Keratinocyte (primary cell): ENCODE measurements around the gene GAMT. TPM values are rescaled to one million over a fixed set of nuclear protein-coding genes. Genes with fewer than 3 reads are reported as not detected.

Experiments
- DNase-seq: peaks from one replicate; pipeline ENCODE4 v3.0.0-alpha.2; 2011; ENCODE audit warnings: low read depth, missing footprints, low spot score
- FAIRE-seq: peaks from 2 replicates; lab custom pipeline; 2011; peaks lifted over from hg19 to GRCh38; lab: Jason Lieb, UNC
- H2AFZ ChIP-seq: 2 replicates; pipeline ENCODE4 v1.6.0; 2012; ENCODE audit warnings: low read length, control low read depth, inconsistent platforms; ENCODE audit not compliant: control insufficient read depth
- H3K27ac ChIP-seq: 2 replicates; pipeline ENCODE4 v1.5.1; 2011; ENCODE audit warnings: low read length; ENCODE audit not compliant: control insufficient read depth, insufficient read depth
- H3K27me3 ChIP-seq: 3 replicates; pipeline ENCODE4 v1.6.0; 2011; ENCODE audit warnings: low read length; ENCODE audit not compliant: control insufficient read depth, insufficient read depth; ENCODE audit errors: extremely low read depth
- H3K36me3 ChIP-seq, 2 experiments: 2 replicates in 1 of 2; 3 replicates in 1 of 2; pipeline ENCODE4 v1.5.1; 2011; ENCODE audit warnings: low read length in 2 of 2, mild to moderate bottlenecking in 1 of 2; ENCODE audit not compliant: control insufficient read depth in 2 of 2, insufficient read depth in 2 of 2; ENCODE audit errors: extremely low read depth in 1 of 2
- H3K4me1 ChIP-seq: 3 replicates; pipeline ENCODE4 v1.5.1; 2011; ENCODE audit warnings: low read length; ENCODE audit not compliant: control insufficient read depth, insufficient read depth; ENCODE audit errors: extremely low read depth
- H3K4me2 ChIP-seq: 3 replicates; pipeline ENCODE4 v1.6.0; 2011; ENCODE audit warnings: low read depth, low read length; ENCODE audit not compliant: control insufficient read depth, insufficient read depth; ENCODE audit errors: extremely low read depth
- H3K4me3 ChIP-seq, 3 experiments: fragments of 200-600 bp in 1 of 3; sonication (generic) in 1 of 3; 2 replicates in 2 of 3; 3 replicates in 1 of 3; pipeline ENCODE4 v1.5.1; 2011 to 2016; ENCODE audit warnings: low read length in 3 of 3, mild to moderate bottlenecking in 3 of 3, control low read depth in 2 of 3, inconsistent platforms in 1 of 3, low read depth in 1 of 3, mixed read lengths in 1 of 3, mixed run types in 1 of 3, moderate library complexity in 1 of 3; ENCODE audit not compliant: control insufficient read depth in 2 of 3, insufficient read depth in 2 of 3; ENCODE audit errors: extremely low read depth in 1 of 3
- H3K79me2 ChIP-seq: 2 replicates; pipeline ENCODE4 v1.6.0; 2012; ENCODE audit warnings: low read length; ENCODE audit not compliant: control insufficient read depth, insufficient read depth
- H3K9ac ChIP-seq: 3 replicates; pipeline ENCODE4 v1.6.0; 2011; ENCODE audit warnings: low read length; ENCODE audit not compliant: control insufficient read depth, insufficient read depth; ENCODE audit errors: extremely low read depth
- H3K9me1 ChIP-seq: 3 replicates; pipeline ENCODE4 v1.6.0; 2011; ENCODE audit warnings: low read length; ENCODE audit not compliant: control insufficient read depth, insufficient read depth; ENCODE audit errors: extremely low read depth
- H3K9me3 ChIP-seq: 2 replicates; pipeline ENCODE4 v1.5.1; 2012; ENCODE audit warnings: low read depth, low read length; ENCODE audit not compliant: control insufficient read depth
- H4K20me1 ChIP-seq: 3 replicates; pipeline ENCODE4 v1.6.0; 2011; ENCODE audit warnings: low read length; ENCODE audit not compliant: control insufficient read depth, insufficient read depth; ENCODE audit errors: extremely low read depth
- CTCF ChIP-seq, 3 experiments: IDR thresholded peaks in 1 of 3; conservative IDR thresholded peaks in 1 of 3; optimal IDR thresholded peaks in 1 of 3; 2 replicates in 2 of 3; 3 replicates in 1 of 3; pipeline versions ENCODE3 to v1.5.1; 2011; ENCODE audit warnings: low read length in 3 of 3, mild to moderate bottlenecking in 3 of 3, moderate library complexity in 2 of 3, control low read depth in 1 of 3, inconsistent platforms in 1 of 3; ENCODE audit not compliant: insufficient read depth in 2 of 3; ENCODE audit errors: extremely low read depth in 1 of 3
- EZH2 ChIP-seq: IDR thresholded peaks from one replicate; pipeline ENCODE4 v1.6.1; 2012; ENCODE audit warnings: inconsistent platforms, mild to moderate bottlenecking, low read length, moderate library complexity
- dilution Hi-C: fragments of 300-500 bp; cut with MboI; formaldehyde crosslinking; loops from one replicate; pipeline ENCODE4 v1.7.0; 2020; ENCODE audit warnings: low sequenced_read_pairs; ENCODE audit not compliant: extremely low pct_ligation_motif_present
- polyA plus RNA-seq, 5 experiments: library from polyadenylated mRNA; depleted of rRNA in 3 of 5; stranded (reverse) in 3 of 5; stranded (forward) in 1 of 5; unstranded in 1 of 5; fragments of >200 nt; gene quantifications; 1 replicate in 1 of 5; 2 replicates in 3 of 5; 3 replicates in 1 of 5; pipeline versions ENCODE4 v1.2.1 to v1.2.3, GENCODE V29; 2011 to 2012; ENCODE audit warnings: missing spikeins in 2 of 5, low read depth in 1 of 5, low replicate concordance in 1 of 5

GAMT gene
- polyA plus RNA-seq, 1 donor (not counting 4 experiments of a cell fraction or from before 2014, with no cell fraction given): 5.7 TPM

DNA sequence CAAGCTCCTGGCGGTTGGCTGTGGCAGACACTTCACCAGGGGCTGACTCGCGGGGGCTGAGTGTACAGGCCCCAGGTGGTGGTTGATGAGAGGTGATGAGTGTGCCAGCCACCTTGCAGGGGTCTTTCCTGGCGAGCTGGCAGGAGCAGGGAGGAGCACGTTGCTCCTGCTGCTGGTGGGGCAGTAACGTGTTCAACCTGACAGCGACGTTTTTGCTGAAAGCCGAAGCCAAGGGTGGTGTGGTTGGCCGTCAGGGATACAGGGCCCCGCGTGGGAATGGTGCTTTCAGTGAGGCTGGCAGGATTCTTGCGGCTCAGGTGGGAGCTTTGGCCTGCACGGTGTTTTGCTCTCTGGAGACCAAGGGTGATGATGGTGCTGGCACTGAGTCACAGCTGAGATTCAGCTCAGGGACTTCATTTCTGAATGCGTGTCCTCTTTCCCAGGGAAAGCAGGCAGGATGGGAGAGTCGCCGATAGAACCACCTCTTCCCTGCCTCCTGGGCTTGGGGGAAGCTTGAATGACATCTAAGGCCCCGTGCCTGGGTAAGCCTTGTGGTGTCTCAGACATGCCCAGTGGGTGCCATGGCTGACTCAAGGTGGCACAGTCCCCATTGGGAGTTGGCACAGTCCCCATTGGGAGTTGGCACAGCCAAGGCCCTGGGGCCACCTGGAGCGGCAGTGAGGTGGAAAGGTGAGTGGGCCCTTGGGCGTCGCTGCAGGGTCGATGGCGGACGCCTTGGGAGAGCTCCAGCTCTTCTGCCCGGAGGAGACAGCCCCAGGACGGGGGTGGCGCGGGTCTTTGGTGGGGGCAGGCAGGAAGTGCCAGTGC lies 14.9 kb upstream of the GAMT start:
- dilution Hi-C loops: no loop called here
- TF ChIP-seq CTCF (optimal IDR thresholded peaks at IDR 0.05 in 1 of 3, IDR thresholded peaks at IDR 0.05 in 1 of 3, conservative IDR thresholded peaks at IDR 0.05 in 1 of 3; ENCODE audit: extremely low read depth in 1 of 3, insufficient read depth in 2 of 3, low read length in 3 of 3) (no peak), EZH2 (no peak)
- Histone ChIP-seq H3K79me2 (peaks cover 92% of the 10 kb centered on the region), H3K9me1 (peaks cover 2% of the 10 kb centered on the region), H3K4me3 (peak overlapping the region in 2 of 3 experiments; percentile 11 to 16), H3K27me3 (no peaks in the 10 kb centered on the region), H2AFZ (no peak overlapping the region), H3K36me3 (peaks cover 30 to 44% of the 10 kb centered on the region in 2 experiments), H4K20me1 (peaks cover 69% of the 10 kb centered on the region), H3K4me2 (peak overlapping the region; percentile 90), H3K27ac (peak overlapping the region; percentile 88), H3K4me1 (peaks cover 34% of the 10 kb centered on the region), H3K9me3 (no peaks in the 10 kb centered on the region), H3K9ac (peak overlapping the region; percentile 74)
- DNase-seq: no peak
- FAIRE-seq: peak; percentile 68

GRCh38 chr19:1412995-1413800 lies 11.9 kb upstream of the GAMT start:
- DNase-seq (no peak), FAIRE-seq (no peak)
- Histone ChIP-seq H3K27ac (no peak overlapping the region), H3K4me1 (peaks cover 55% of the 10 kb centered on the region), H3K4me2 (no peak overlapping the region), H3K36me3 (peaks cover 13 to 33% of the 10 kb centered on the region in 2 experiments), H2AFZ (no peak overlapping the region), H3K4me3 (no peak overlapping the region), H3K9ac (no peak overlapping the region), H3K9me1 (peaks cover 4% of the 10 kb centered on the region), H3K79me2 (peaks cover 95% of the 10 kb centered on the region), H4K20me1 (peaks cover 80% of the 10 kb centered on the region), H3K9me3 (no peaks in the 10 kb centered on the region), H3K27me3 (no peaks in the 10 kb centered on the region)
- dilution Hi-C loops: no loop called here
- TF ChIP-seq EZH2 (no peak), CTCF (optimal IDR thresholded peaks at IDR 0.05 in 1 of 3, IDR thresholded peaks at IDR 0.05 in 1 of 3, conservative IDR thresholded peaks at IDR 0.05 in 1 of 3; ENCODE audit: extremely low read depth in 1 of 3, insufficient read depth in 2 of 3, low read length in 3 of 3) (no peak)
